T-helper 2 cell treated with Interferon-gamma antibody and Interleukin-4, amounts not matched to agents 5 μg/mL and 100 μg/mL, for 36 hours (primary cell): ENCODE data around the gene CSKMT.
A peak's percentile ranks its signal among the peaks of the same experiment; 100 is the strongest.
"Not testable (repeated sequence)": the region's sequence is repeated elsewhere in the genome, so short reads cannot be mapped to it uniquely, and the experiment has no call there.

ENCODE experiments used
- DNase-seq: peaks from one replicate; pipeline ENCODE4 v3.0.0; 2021; ENCODE audit warnings: low spot score
- H3K27ac Mint-ChIP-seq: one replicate; pipeline ENCODE4 v1.8.0; 2021; ENCODE audit warnings: mild to moderate bottlenecking, mixed read lengths
- H3K27me3 Mint-ChIP-seq: one replicate; pipeline ENCODE4 v1.8.0; 2021; ENCODE audit warnings: low read depth, mixed read lengths
- H3K36me3 Mint-ChIP-seq: one replicate; pipeline ENCODE4 v1.8.0; 2021; ENCODE audit warnings: low read depth, mixed read lengths
- H3K4me1 Mint-ChIP-seq: one replicate; pipeline ENCODE4 v1.8.0; 2021; ENCODE audit warnings: low read depth, mixed read lengths
- H3K4me3 Mint-ChIP-seq: one replicate; pipeline ENCODE4 v1.8.0; 2022; ENCODE audit warnings: mild to moderate bottlenecking, moderate library complexity, mixed read lengths
- H3K9me3 Mint-ChIP-seq: one replicate; pipeline ENCODE4 v1.8.0; 2021; ENCODE audit warnings: mixed read lengths

CSKMT gene

GRCh38 chr11:62669420-62670161 lies 4.5 kb downstream of the CSKMT start:
- Mint-ChIP-seq H3K27ac (peak overlapping the region; percentile 92), H3K9me3 (no peaks in the 10 kb centered on the region), H3K4me1 (peaks cover 38% of the 10 kb centered on the region), H3K27me3 (no peaks in the 10 kb centered on the region), H3K4me3 (peak overlapping the region; percentile 98), H3K36me3 (peaks cover 46% of the 10 kb centered on the region)
- DNase-seq = no peak

- peak overlapping the region; percentile 92 for H3K27ac Mint-ChIP-seq
- H3K4me3 Mint-ChIP-seq = peak overlapping the region; percentile 98
- H3K36me3 Mint-ChIP-seq = peaks cover 42% of the 10 kb centered on the region
- H3K9me3 Mint-ChIP-seq = no peaks in the 10 kb centered on the region
- peaks cover 43% of the 10 kb centered on the region for H3K4me1 Mint-ChIP-seq
- H3K27me3 Mint-ChIP-seq = no peaks in the 10 kb centered on the region
- no peak for DNase-seq
These were observed 6.1 kb downstream of the CSKMT start for GRCh38 chr11:62671236-62671607.

- H3K4me1 Mint-ChIP-seq = peaks cover 44% of the 10 kb centered on the region
These were observed 6.7 kb downstream of the CSKMT start, which contains the start of the genes LBHD1 and UQCC3 for GRCh38 chr11:62671608-62672389. LBHD1 (minus strand) TSS chr11:62672267; CDS start chr11:62670031, 2,236 bp downstream. UQCC3 (plus strand) TSS chr11:62671673; CDS start chr11:62671746, 73 bp downstream.

GRCh38 chr11:62673196-62673525 lies 8.0 kb downstream of the CSKMT start:
- Mint-ChIP-seq H3K27ac (no peak overlapping the region), H3K4me3 (peak overlapping the region; percentile 98), H3K27me3 (no peaks in the 10 kb centered on the region), H3K9me3 (no peaks in the 10 kb centered on the region), H3K4me1 (peaks cover 45% of the 10 kb centered on the region), H3K36me3 (peaks cover 45% of the 10 kb centered on the region)
- DNase-seq = no peak

More at GRCh38 chr11:62671608-62672389, 6.7 kb downstream of the CSKMT start, which contains the start of the genes LBHD1 and UQCC3:
- H3K27me3 Mint-ChIP-seq = no peaks in the 10 kb centered on the region
- H3K27ac Mint-ChIP-seq = peak within 1 kb of the TSS; percentile 92
- peak; percentile 76 for DNase-seq
- peaks cover 40% of the 10 kb centered on the region for H3K36me3 Mint-ChIP-seq
- H3K4me3 Mint-ChIP-seq = peak within 1 kb of the TSS; percentile 98
- H3K9me3 Mint-ChIP-seq = no peaks in the 10 kb centered on the region

- not testable (repeated sequence) for H3K27ac Mint-ChIP-seq, H3K9me3 Mint-ChIP-seq, H3K4me3 Mint-ChIP-seq, H3K27me3 Mint-ChIP-seq, DNase-seq
- H3K4me1 Mint-ChIP-seq = peaks cover 43% of the 10 kb centered on the region
- peaks cover 44% of the 10 kb centered on the region for H3K36me3 Mint-ChIP-seq
These were observed 10.3 kb downstream of the CSKMT start for GRCh38 chr11:62675415-62675814.

GRCh38 chr11:62676698-62677097 lies 11.6 kb downstream of the CSKMT start:
- Mint-ChIP-seq H3K36me3 (peaks cover 39% of the 10 kb centered on the region), H3K9me3 (no peaks in the 10 kb centered on the region), H3K27me3 (no peaks in the 10 kb centered on the region), H3K4me3 (peak overlapping the region; percentile 67), H3K27ac (no peak overlapping the region), H3K4me1 (peaks cover 44% of the 10 kb centered on the region)
- no peak for DNase-seq

GRCh38 chr11:62677156-62677555 lies 12.0 kb downstream of the CSKMT start:
- H3K27ac Mint-ChIP-seq = peak overlapping the region; percentile 51
- DNase-seq = no peak

GRCh38 chr11:62677714-62678113 lies 12.6 kb downstream of the CSKMT start:
- no peak for DNase-seq
- Mint-ChIP-seq H3K4me1 (peaks cover 41% of the 10 kb centered on the region), H3K36me3 (peaks cover 31% of the 10 kb centered on the region), H3K9me3 (no peaks in the 10 kb centered on the region), H3K27ac (peak overlapping the region; percentile 92), H3K4me3 (peak overlapping the region; percentile 93), H3K27me3 (no peaks in the 10 kb centered on the region)

More at GRCh38 chr11:62677156-62677555, 12.0 kb downstream of the CSKMT start:
- H3K4me1 Mint-ChIP-seq = peaks cover 44% of the 10 kb centered on the region
- no peaks in the 10 kb centered on the region for H3K9me3 Mint-ChIP-seq
- H3K4me3 Mint-ChIP-seq = peak overlapping the region; percentile 67
- peaks cover 36% of the 10 kb centered on the region for H3K36me3 Mint-ChIP-seq
- H3K27me3 Mint-ChIP-seq = no peaks in the 10 kb centered on the region

- no peak for DNase-seq
- H3K4me3 Mint-ChIP-seq = peak overlapping the region; percentile 93
- no peaks in the 10 kb centered on the region for H3K27me3 Mint-ChIP-seq
- no peaks in the 10 kb centered on the region for H3K9me3 Mint-ChIP-seq
- peak overlapping the region; percentile 92 for H3K27ac Mint-ChIP-seq
- peaks cover 36% of the 10 kb centered on the region for H3K4me1 Mint-ChIP-seq
- H3K36me3 Mint-ChIP-seq = peaks cover 30% of the 10 kb centered on the region
These were observed 13.3 kb downstream of the CSKMT start for GRCh38 chr11:62678433-62678769.

- H3K27ac Mint-ChIP-seq = peak within 1 kb of the TSS; percentile 92
- H3K36me3 Mint-ChIP-seq = peaks cover 27% of the 10 kb centered on the region
- no peaks in the 10 kb centered on the region for H3K27me3 Mint-ChIP-seq
- H3K4me1 Mint-ChIP-seq = peaks cover 34% of the 10 kb centered on the region
- H3K4me3 Mint-ChIP-seq = peak within 1 kb of the TSS; percentile 93
- DNase-seq = peak; percentile 86
- no peaks in the 10 kb centered on the region for H3K9me3 Mint-ChIP-seq
These were observed 13.9 kb downstream of the CSKMT start, which contains the start of gene UBXN1 for GRCh38 chr11:62678770-62679696. UBXN1 (minus strand) TSS chr11:62679073; CDS start chr11:62678923, 150 bp downstream.

- H3K27me3 Mint-ChIP-seq = no peaks in the 10 kb centered on the region
- peak overlapping the region; percentile 64 for H3K4me3 Mint-ChIP-seq
- peaks cover 30% of the 10 kb centered on the region for H3K4me1 Mint-ChIP-seq
- peak overlapping the region; percentile 80 for H3K27ac Mint-ChIP-seq
- peak; percentile 32 for DNase-seq
- H3K9me3 Mint-ChIP-seq = no peaks in the 10 kb centered on the region
- peaks cover 20% of the 10 kb centered on the region for H3K36me3 Mint-ChIP-seq
These were observed 15.7 kb downstream of the CSKMT start for GRCh38 chr11:62680825-62681240.

GRCh38 chr11:62682518-62682917 lies 17.4 kb downstream of the CSKMT start:
- Mint-ChIP-seq H3K27me3 (peaks cover 5% of the 10 kb centered on the region), H3K9me3 (no peaks in the 10 kb centered on the region), H3K27ac (no peak overlapping the region), H3K4me3 (no peak overlapping the region), H3K4me1 (peaks cover 18% of the 10 kb centered on the region), H3K36me3 (peaks cover 8% of the 10 kb centered on the region)
- DNase-seq = no peak
